SK-N-SH treated with all-trans-retinoic acid at 6 μM for 48 hours (cell line): ENCODE results near the gene ANGPT4.

Experiments
- ATAC-seq: fragments of 200-7000 bp; cut with Tn5 transposase; 3 replicates; pipeline ENCODE4 v1.9.1; 2020; ENCODE audit warnings: mild to moderate bottlenecking, moderate library complexity
- ARNTL ChIP-seq: fragments of 450-650 bp; formaldehyde crosslinking; IDR thresholded peaks from 2 replicates; pipeline ENCODE4 v1.5.0; 2020; ENCODE audit warnings: low read depth, mild to moderate bottlenecking, moderate library complexity, borderline replicate concordance
- BACH2 ChIP-seq: fragments of 250-450 bp; sonication (Bioruptor Pico); IDR thresholded peaks from 2 replicates; pipeline ENCODE4 v1.9.0; 2021; ENCODE audit warnings: mild to moderate bottlenecking, borderline replicate concordance
- CREB5 ChIP-seq: fragments of 250-450 bp; sonication (Bioruptor Pico); IDR thresholded peaks from 2 replicates; pipeline ENCODE4 v1.5.1; 2020; ENCODE audit warnings: low read depth, mild to moderate bottlenecking, moderate library complexity
- CSDC2 ChIP-seq: fragments of 250-450 bp; sonication (Bioruptor Pico); IDR thresholded peaks from 2 replicates; pipeline ENCODE4 v1.5.0; 2020; ENCODE audit warnings: mild to moderate bottlenecking, moderate library complexity
- ESRRG ChIP-seq: fragments of 250-450 bp; sonication (Bioruptor Pico); IDR thresholded peaks from 2 replicates; pipeline ENCODE4 v1.6.1; 2021; ENCODE audit warnings: mild to moderate bottlenecking
- GLIS3 ChIP-seq: fragments of 250-450 bp; sonication (Bioruptor Pico); IDR thresholded peaks from 2 replicates; pipeline ENCODE4 v1.5.0; 2020; ENCODE audit warnings: mild to moderate bottlenecking, moderate library complexity
- ISL1 ChIP-seq: fragments of 250-450 bp; sonication (Bioruptor Pico); IDR thresholded peaks from 2 replicates; pipeline ENCODE4 v2.1.2; 2022; ENCODE audit warnings: mild to moderate bottlenecking, moderate library complexity
- OSR1 ChIP-seq: fragments of 250-450 bp; sonication (Bioruptor Pico); IDR thresholded peaks from 2 replicates; pipeline ENCODE4 v1.8.0; 2022; ENCODE audit warnings: moderate library complexity, mild to moderate bottlenecking, inconsistent platforms
- PATZ1 ChIP-seq: fragments of 250-450 bp; sonication (Bioruptor Pico); IDR thresholded peaks from 2 replicates; pipeline ENCODE4 v1.8.0; 2020; ENCODE audit warnings: mild to moderate bottlenecking, moderate library complexity, borderline replicate concordance
- POU6F1 ChIP-seq: fragments of 250-450 bp; sonication (Bioruptor Pico); IDR thresholded peaks from 2 replicates; pipeline ENCODE4 v1.8.0; 2021; ENCODE audit warnings: low read depth, mild to moderate bottlenecking, moderate library complexity, borderline replicate concordance
- PPARA ChIP-seq: fragments of 250-450 bp; sonication (Bioruptor Pico); IDR thresholded peaks from 2 replicates; pipeline ENCODE4 v1.5.0; 2020; ENCODE audit warnings: mild to moderate bottlenecking, borderline replicate concordance
- RARB ChIP-seq: fragments of 250-450 bp; sonication (Bioruptor Pico); IDR thresholded peaks from 2 replicates; pipeline ENCODE4 v1.8.0; 2021; ENCODE audit warnings: mild to moderate bottlenecking, moderate library complexity
- SNAI2 ChIP-seq: fragments of 250-450 bp; sonication (Bioruptor Pico); IDR thresholded peaks from 2 replicates; pipeline ENCODE4 v1.5.0; 2020; ENCODE audit warnings: mild to moderate bottlenecking, moderate library complexity
- TCF4 ChIP-seq: fragments of 250-450 bp; sonication (Bioruptor Pico); IDR thresholded peaks from 2 replicates; pipeline ENCODE4 v1.8.0; 2021; ENCODE audit warnings: mild to moderate bottlenecking, moderate library complexity, borderline replicate concordance
- TOX ChIP-seq: fragments of 250-450 bp; sonication (Bioruptor Pico); IDR thresholded peaks from 2 replicates; pipeline ENCODE4 v1.8.0; 2021; ENCODE audit warnings: mild to moderate bottlenecking, moderate library complexity, borderline replicate concordance
- TSHZ2 ChIP-seq: fragments of 250-450 bp; sonication (Bioruptor Pico); IDR thresholded peaks from 2 replicates; pipeline ENCODE4 v1.5.0; 2020; ENCODE audit warnings: mild to moderate bottlenecking, moderate library complexity
- ZC3H10 ChIP-seq: fragments of 250-450 bp; sonication (Bioruptor Pico); IDR thresholded peaks from 2 replicates; pipeline ENCODE4 v1.5.1; 2021; ENCODE audit warnings: mild to moderate bottlenecking, moderate library complexity
- ZFP3 ChIP-seq: fragments of 250-450 bp; sonication (Bioruptor Pico); IDR thresholded peaks from 2 replicates; pipeline ENCODE4 v1.5.0; 2020; ENCODE audit warnings: mild to moderate bottlenecking, moderate library complexity
- ZFP30 ChIP-seq: fragments of 450-650 bp; formaldehyde crosslinking; IDR thresholded peaks from 2 replicates; pipeline ENCODE4 v1.5.0; 2022; ENCODE audit warnings: mild to moderate bottlenecking, moderate library complexity
- ZNF565 ChIP-seq: fragments of 450-650 bp; formaldehyde crosslinking; conservative IDR thresholded peaks from 2 replicates; pipeline ENCODE4 v1.5.0; 2020; ENCODE audit warnings: low read depth, mild to moderate bottlenecking, moderate library complexity
- ZNF70 ChIP-seq: fragments of 450-650 bp; formaldehyde crosslinking; IDR thresholded peaks from 2 replicates; pipeline ENCODE4 v1.5.0; 2020; ENCODE audit warnings: mild to moderate bottlenecking, moderate library complexity
- ZNF8 ChIP-seq: fragments of 450-650 bp; formaldehyde crosslinking; IDR thresholded peaks from 2 replicates; pipeline ENCODE4 v1.5.0; 2020; ENCODE audit warnings: mild to moderate bottlenecking, moderate library complexity

Gene ANGPT4

GRCh38 chr20:916125-916799 lies at the start of gene ANGPT4:
Gene ANGPT4, minus strand, starts transcription at chr20:916334. Its CDS starts 120 bp downstream, at chr20:916214.
- TF ChIP-seq TOX (CRISPR knock-in tag) (no peak), OSR1 (CRISPR knock-in tag) (no peak), CSDC2 (CRISPR knock-in tag) (no peak)
- no peak for ATAC-seq

GRCh38 chr20:963795-964194 lies 47.7 kb upstream of the ANGPT4 start:
- no peak for TF ChIP-seq PPARA (CRISPR knock-in tag)
- TF ChIP-seq ZC3H10 (CRISPR knock-in tag): no peak
- no peak for TF ChIP-seq GLIS3 (CRISPR knock-in tag)
- no peak for TF ChIP-seq ISL1
- no peak for TF ChIP-seq POU6F1
- TF ChIP-seq SNAI2 (CRISPR knock-in tag): no peak
- TF ChIP-seq RARB: no peak
- TF ChIP-seq ZNF565 (CRISPR knock-in tag): no peak
- TF ChIP-seq ESRRG (CRISPR knock-in tag): no peak
- TF ChIP-seq CSDC2 (CRISPR knock-in tag): no peak
- no peak for TF ChIP-seq ARNTL (CRISPR knock-in tag)
- no peak for TF ChIP-seq PATZ1 (CRISPR knock-in tag)
- no peak for TF ChIP-seq ZNF8 (CRISPR knock-in tag)
- TF ChIP-seq BACH2 (CRISPR knock-in tag): no peak
- no peak for TF ChIP-seq ZFP3 (CRISPR knock-in tag)
- TF ChIP-seq ZNF70 (CRISPR knock-in tag): no peak
- TF ChIP-seq, all 23 proteins: peak for 0
- ATAC-seq: no peak

- TF ChIP-seq ESRRG (CRISPR knock-in tag): no peak
- TF ChIP-seq TCF4 (CRISPR knock-in tag): no peak
- TF ChIP-seq CREB5: no peak
- TF ChIP-seq PPARA (CRISPR knock-in tag): no peak
- TF ChIP-seq SNAI2 (CRISPR knock-in tag): no peak
- no peak for TF ChIP-seq ZC3H10 (CRISPR knock-in tag)
- TF ChIP-seq ZNF70 (CRISPR knock-in tag): no peak
- no peak for TF ChIP-seq POU6F1
- no peak for TF ChIP-seq OSR1 (CRISPR knock-in tag)
- TF ChIP-seq TSHZ2 (CRISPR knock-in tag): no peak
- no peak for TF ChIP-seq ZFP30 (CRISPR knock-in tag)
- ATAC-seq: no peak
Observed at GRCh38 chr20:962683-963082, 46.5 kb upstream of the ANGPT4 start.
